Measurements from ENCODE around the gene TMX2. TPM values are rescaled to one million over a fixed set of nuclear protein-coding genes. Genes with fewer than 3 reads are reported as not detected.

The TMX2 gene
- total and polyA plus RNA-seq, 9 of the 15 experiments (the other 6 are each of a cell fraction or from before 2014, with no cell fraction given), result 176 to 433 (median 227) TPM

GRCh38 chr11:57751176-57751575 is 38.8 kb downstream of the TMX2 start:
- Histone ChIP-seq H4K20me1 (replicated peaks; ENCODE audit: control insufficient read depth, insufficient read depth, low read length) (no peaks in the 10 kb centered on the region), H3K9me3 (replicated peaks; ENCODE audit: control insufficient read depth, insufficient read depth, low read depth, low read length) (no peaks in the 10 kb centered on the region), H3K4me1 (replicated peaks in 1 of 2; ENCODE audit: control insufficient read depth in 2 of 2, insufficient read depth in 2 of 2, low read length in 2 of 2) (peaks cover 0 to 11% of the 10 kb centered on the region in 2 experiments; a peak in 2 of 5 replicates), H3K79me2 (ENCODE audit: control insufficient read depth, insufficient read depth, low read length) (no peaks in the 10 kb centered on the region), H3K4me2 (ENCODE audit: insufficient read depth, low read length) (no peak overlapping the region), H2AFZ (ENCODE audit: low read depth, low read length) (no peak overlapping the region), H3K9me1 (ENCODE audit: control insufficient read depth, insufficient read depth, low read length) (no peaks in the 10 kb centered on the region), H3K27me3 (ENCODE audit: control insufficient read depth in 2 of 2, insufficient read depth in 2 of 2, low read length in 2 of 2) (no peaks in the 10 kb centered on the region), H3K27ac (ENCODE audit: extremely low read depth, low read depth, low read length) (peak overlapping the region; percentile 6; the same call in 1 of the 3 replicates), H3K36me3 (ENCODE audit: control insufficient read depth, insufficient read depth, low read length) (peaks cover 3% of the 10 kb centered on the region; the same call in 1 of the 3 replicates), H3K4me3 (no peak overlapping the region), H3K9ac (ENCODE audit: insufficient read depth in 1 of 2, low read depth in 2 of 2, low read length in 2 of 2) (no peak overlapping the region)
- FAIRE-seq (no peak), DNase-seq (ENCODE audit: extremely low read depth in 1 of 4, low spot score in 3 of 4) (no peak), ATAC-seq (peak; percentile 45)
- in situ Hi-C loops (cut with MboI) (no loop called here), intact Hi-C loops (cut with micrococcal nuclease) (loop anchor here (1.0 kb wide), 1 partner anchor 49 kb away; no protein-coding TSS in a partner anchor)
- TF ChIP-seq ARID2 (IDR thresholded peaks at IDR 0.05) (no peak), IFI16 (CRISPR knock-in tag; IDR thresholded peaks at IDR 0.05) (no peak), MLX (CRISPR knock-in tag; conservative IDR thresholded peaks at IDR 0.05) (no peak), TEAD4 (IDR thresholded peaks at IDR 0.05; ENCODE audit: low read length) (peak; percentile 20; the same call in 1 of the 2 replicates), TEAD4 (CRISPR knock-in tag; IDR thresholded peaks at IDR 0.05; ENCODE audit: borderline replicate concordance) (no peak), HIVEP1 (CRISPR knock-in tag; IDR thresholded peaks at IDR 0.05) (no peak), MBD2 (IDR thresholded peaks at IDR 0.05; ENCODE audit: borderline replicate concordance, low read depth) (no peak), SMARCB1 (IDR thresholded peaks at IDR 0.05; ENCODE audit: insufficient read length, low read depth) (no peak), CBFA2T2 (conservative IDR thresholded peaks at IDR 0.05) (0 out of 2 replicates have a peak, but pooled peaks have one; percentile 16), JUN (IDR thresholded peaks at IDR 0.05; ENCODE audit: borderline replicate concordance, low read depth, low read length) (no peak), JUN (CRISPR knock-in tag; IDR thresholded peaks at IDR 0.05; ENCODE audit: borderline replicate concordance) (no peak), HDGF (IDR thresholded peaks at IDR 0.05) (no peak), TCF3 (CRISPR knock-in tag; IDR thresholded peaks at IDR 0.05) (peak; percentile 30; the same call in 1 of the 2 replicates), ARID1B (IDR thresholded peaks at IDR 0.05) (peak; percentile 33), TAL1 (IDR thresholded peaks at IDR 0.05) (0 out of 2 replicates have a peak, but pooled peaks have one; percentile 7), EP400 (IDR thresholded peaks at IDR 0.05) (no peak), STAT5B (CRISPR knock-in tag; IDR thresholded peaks at IDR 0.05) (no peak), SMARCE1 (IDR thresholded peaks at IDR 0.05) (no peak)
- no TSS peak for BruUV-seq (replicated peaks)
- ChIA-PET POLR2A (interaction anchor here (0.5 to 3.2 kb wide), 6 partner anchors 9 to 53 kb away, joined by 3 to 25 read pairs (median 4); partner anchors contain the start of genes CTNND1 and SELENOH), CTCF (ENCODE audit: low intra/inter-chr PET ratio) (interaction anchor here (1.2 kb wide), 1 partner anchor 49 kb away, joined by 5 read pairs; no protein-coding TSS in a partner anchor)
